K562 (cell line): ENCODE data around the gene IL23A. TPM values are rescaled to one million over a fixed set of nuclear protein-coding genes. Genes with fewer than 3 reads are reported as not detected.

Experiments used
- CHD1 ChIP-seq: fragments of 200-600 bp; sonication (generic); IDR thresholded peaks from one replicate; pipeline ENCODE4 v1.6.1; 2012; ENCODE audit warnings: mild to moderate bottlenecking, moderate library complexity, low read length, inconsistent platforms
- CREB1 ChIP-seq, 2 experiments: sonication (generic) in 1 of 2; formaldehyde crosslinking in 1 of 2; IDR thresholded peaks; 2 replicates each; pipeline versions ENCODE4 v1.6.1 to v1.8.0; 2012 to 2022; ENCODE audit warnings: inconsistent platforms in 1 of 2, mild to moderate bottlenecking in 1 of 2, missing genetic modification reagents in 1 of 2, moderate library complexity in 1 of 2
- ETS2 ChIP-seq: IDR thresholded peaks from 2 replicates; pipeline ENCODE4 v1.6.1; 2016; ENCODE audit warnings: borderline replicate concordance, missing genetic modification characterization, mild to moderate bottlenecking, moderate library complexity, missing compliant biosample characterization; ENCODE audit not compliant: poor library complexity, severe bottlenecking
- MECOM ChIP-seq: fragments of 250-450 bp; sonication (Bioruptor Pico); IDR thresholded peaks from 2 replicates; pipeline ENCODE4 v1.8.0; 2022; ENCODE audit warnings: inconsistent platforms
- NFYB ChIP-seq: IDR thresholded peaks from 2 replicates; pipeline ENCODE4 v1.6.1; 2011; ENCODE audit warnings: mild to moderate bottlenecking, moderate library complexity; ENCODE audit not compliant: insufficient read length; ENCODE audit errors: extremely low read depth
- NR2C2 ChIP-seq, 2 experiments: fragments of 200-800 bp in 1 of 2; sonication (Bioruptor generic) in 1 of 2; sonication (generic) in 1 of 2; formaldehyde crosslinking in 1 of 2; IDR thresholded peaks; 2 replicates each; pipeline versions ENCODE4 v1.6.1 to v1.8.0; 2016 to 2022; ENCODE audit warnings: mild to moderate bottlenecking in 1 of 2, missing compliant biosample characterization in 1 of 2, missing genetic modification characterization in 1 of 2, missing genetic modification reagents in 1 of 2
- PHF20 ChIP-seq: fragments of 450-650 bp; IDR thresholded peaks from 2 replicates; pipeline ENCODE4 v1.6.1; 2018; ENCODE audit not compliant: partially characterized antibody
- PTRF ChIP-seq: fragments of 450-650 bp; IDR thresholded peaks from 2 replicates; pipeline ENCODE4 v1.6.1; 2016; ENCODE audit warnings: mild to moderate bottlenecking, missing genetic modification characterization, missing compliant biosample characterization
- SMAD2 ChIP-seq: fragments of 150-350 bp; IDR thresholded peaks from 2 replicates; pipeline ENCODE4 v1.6.1; 2014; ENCODE audit warnings: low read depth, mild to moderate bottlenecking, low read length
- SMAD4 ChIP-seq: fragments of 250-450 bp; sonication (Bioruptor Pico); conservative IDR thresholded peaks from 2 replicates; pipeline ENCODE4 v1.8.0; 2021; ENCODE audit warnings: inconsistent platforms, mild to moderate bottlenecking, moderate library complexity
- SMARCA4 ChIP-seq: fragments of 450-650 bp; IDR thresholded peaks from 2 replicates; pipeline ENCODE4 v1.6.1; 2016
- SRSF7 ChIP-seq: fragments of 200-400 bp; formaldehyde crosslinking; optimal IDR thresholded peaks from 2 replicates; pipeline ENCODE3; 2017; ENCODE audit warnings: mild to moderate bottlenecking, low read depth, low read length
- XRCC5 ChIP-seq: fragments of 200-400 bp; formaldehyde crosslinking; IDR thresholded peaks from 2 replicates; pipeline ENCODE4 v1.6.1; 2017; ENCODE audit warnings: low read depth, mild to moderate bottlenecking, low read length
- ZBTB5 ChIP-seq: fragments of 450-650 bp; IDR thresholded peaks from 2 replicates; pipeline ENCODE4 v1.6.1; 2017; ENCODE audit warnings: antibody characterized with exemption
- ZBTB7A ChIP-seq: IDR thresholded peaks from 2 replicates; pipeline ENCODE4 v1.6.1; 2011; ENCODE audit warnings: low read depth, mild to moderate bottlenecking, low read length, moderate library complexity, borderline replicate concordance; ENCODE audit not compliant: control insufficient read depth
- ZEB2 ChIP-seq: fragments of 450-650 bp; IDR thresholded peaks from 2 replicates; pipeline ENCODE4 v1.6.1; 2016
- polyA plus RNA-seq, 8 experiments: library from polyadenylated mRNA; depleted of rRNA in 4 of 8; stranded (reverse) in 5 of 8; unstranded in 3 of 8; fragments of >200 nt; fragmentation: Nextera tagmentation in 2 of 8; fragmentation: Illumina TruSeq in 1 of 8; extraction: Ambion mirVana in 2 of 8; extraction: Trizol in 1 of 8; gene quantifications; 2 replicates each; pipeline versions ENCODE4 v1.2.1 to v1.2.3, GENCODE V29; 2011 to 2014; ENCODE audit warnings: inconsistent platforms in 1 of 8, missing spikeins in 1 of 8
- total RNA-seq, 7 experiments: library from RNA; depleted of rRNA in 6 of 7; stranded (reverse); fragments of >200 nt in 6 of 7; fragmentation: Illumina TruSeq in 2 of 7; extraction: Trizol in 2 of 7; gene quantifications; 2 replicates each; pipeline versions ENCODE4 v1.2.1 to v1.2.3, GENCODE V29; 2011 to 2021; ENCODE audit warnings: low replicate concordance in 1 of 7
- TF ChIP-seq, protein P1 (sequence below): sonication (generic); formaldehyde crosslinking; IDR thresholded peaks from 2 replicates; pipeline ENCODE4 v1.8.0; 2022; ENCODE audit warnings: missing genetic modification reagents, mild to moderate bottlenecking, borderline replicate concordance

The IL23A gene
- total and polyA plus RNA-seq, 9 of the 15 experiments (the other 6 are each of a cell fraction or from before 2014, with no cell fraction given) = 4.4 to 37.2 (median 9.6) TPM

GRCh38 chr12:56299853-56300643, 38.6 kb upstream of the IL23A start, which contains the start of gene CS (continued):
- TF ChIP-seq ZBTB7A (peak; percentile 91), XRCC5 (peak; percentile 44; the same call in 1 of the 2 replicates), MECOM (no peak), SMARCA4 (no peak; the same call in none of the 2 replicates), NR2C2 (CRISPR knock-in tag; IDR thresholded peaks at IDR 0.05) (0 out of 2 replicates have a peak, but pooled peaks have one; percentile 32), NR2C2 (tag; IDR thresholded peaks at IDR 0.05) (0 out of 2 replicates have a peak, but pooled peaks have one; percentile 98), CHD1 (peak; percentile 64), ZBTB5 (no peak), CREB1 (IDR thresholded peaks at IDR 0.05) (peak; percentile 21), CREB1 (CRISPR knock-in tag; IDR thresholded peaks at IDR 0.05) (peak; percentile 57), ETS2 (tag) (no peak), ZEB2 (0 out of 2 replicates have a peak, but pooled peaks have one; percentile 15), SRSF7 (no peak), PTRF (no peak), NFYB (peak; percentile 75), PHF20 (peak; percentile 42), SMAD2 (no peak), SMAD4 (CRISPR knock-in tag) (peak; percentile 87)
- TF ChIP-seq, protein P1, sequence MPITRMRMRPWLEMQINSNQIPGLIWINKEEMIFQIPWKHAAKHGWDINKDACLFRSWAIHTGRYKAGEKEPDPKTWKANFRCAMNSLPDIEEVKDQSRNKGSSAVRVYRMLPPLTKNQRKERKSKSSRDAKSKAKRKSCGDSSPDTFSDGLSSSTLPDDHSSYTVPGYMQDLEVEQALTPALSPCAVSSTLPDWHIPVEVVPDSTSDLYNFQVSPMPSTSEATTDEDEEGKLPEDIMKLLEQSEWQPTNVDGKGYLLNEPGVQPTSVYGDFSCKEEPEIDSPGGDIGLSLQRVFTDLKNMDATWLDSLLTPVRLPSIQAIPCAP (CRISPR knock-in tag) = no peak
